ENCODE data around the gene PPP1R14B. TPM values are rescaled to one million over a fixed set of nuclear protein-coding genes. Genes with fewer than 3 reads are reported as not detected.

PPP1R14B gene
- total and polyA plus RNA-seq, 2 of the 13 experiments (the other 11 are each of a cell fraction or from before 2014, with no cell fraction given): 110 to 148 TPM

DNA sequence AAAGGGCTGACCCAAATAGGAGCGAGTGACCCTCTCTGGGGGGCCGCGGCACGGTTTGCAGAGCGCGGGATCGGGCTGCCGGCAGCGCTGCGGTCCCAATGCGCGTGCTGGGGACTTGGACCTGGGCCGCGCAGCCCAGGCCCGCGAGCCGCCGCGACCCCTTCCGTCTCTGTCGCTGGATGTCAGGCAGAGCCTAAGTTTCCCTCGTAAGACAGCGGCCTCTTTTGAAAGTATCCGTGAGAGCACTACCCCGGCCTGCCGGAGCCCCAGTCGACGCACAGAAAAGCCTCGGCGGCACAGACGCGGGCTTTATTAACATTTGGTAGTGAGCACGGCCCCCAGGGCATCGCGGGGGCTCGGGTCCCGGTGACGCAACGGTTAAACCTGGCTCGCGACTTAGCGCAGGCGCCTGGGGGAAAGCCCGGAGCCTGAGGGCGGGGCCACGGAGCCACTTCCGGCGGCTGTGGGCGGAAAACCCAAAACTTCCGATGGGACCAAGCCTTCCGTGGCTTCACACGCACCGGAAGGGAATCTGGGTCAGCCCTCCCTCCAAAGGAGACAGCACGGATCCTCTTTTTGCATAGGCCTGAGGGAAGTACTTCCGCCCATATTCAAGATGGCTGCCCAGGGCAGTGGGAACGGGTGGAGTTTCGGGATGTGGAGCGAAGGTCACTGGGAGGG lies 22.9 kb upstream of the PPP1R14B start (continued):
- TF ChIP-seq, protein P1, sequence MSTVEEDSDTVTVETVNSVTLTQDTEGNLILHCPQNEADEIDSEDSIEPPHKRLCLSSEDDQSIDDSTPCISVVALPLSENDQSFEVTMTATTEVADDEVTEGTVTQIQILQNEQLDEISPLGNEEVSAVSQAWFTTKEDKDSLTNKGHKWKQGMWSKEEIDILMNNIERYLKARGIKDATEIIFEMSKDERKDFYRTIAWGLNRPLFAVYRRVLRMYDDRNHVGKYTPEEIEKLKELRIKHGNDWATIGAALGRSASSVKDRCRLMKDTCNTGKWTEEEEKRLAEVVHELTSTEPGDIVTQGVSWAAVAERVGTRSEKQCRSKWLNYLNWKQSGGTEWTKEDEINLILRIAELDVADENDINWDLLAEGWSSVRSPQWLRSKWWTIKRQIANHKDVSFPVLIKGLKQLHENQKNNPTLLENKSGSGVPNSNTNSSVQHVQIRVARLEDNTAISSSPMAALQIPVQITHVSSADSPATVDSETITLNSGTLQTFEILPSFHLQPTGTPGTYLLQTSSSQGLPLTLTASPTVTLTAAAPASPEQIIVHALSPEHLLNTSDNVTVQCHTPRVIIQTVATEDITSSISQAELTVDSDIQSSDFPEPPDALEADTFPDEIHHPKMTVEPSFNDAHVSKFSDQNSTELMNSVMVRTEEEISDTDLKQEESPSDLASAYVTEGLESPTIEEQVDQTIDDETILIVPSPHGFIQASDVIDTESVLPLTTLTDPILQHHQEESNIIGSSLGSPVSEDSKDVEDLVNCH (CRISPR knock-in tag; IDR thresholded peaks at IDR 0.05): no peak
- TF ChIP-seq ZNF354B (CRISPR knock-in tag; IDR thresholded peaks at IDR 0.05) (no peak), ETV5 (CRISPR knock-in tag; IDR thresholded peaks at IDR 0.05; ENCODE audit: borderline replicate concordance) (peak; percentile 89), ZNF776 (CRISPR knock-in tag; IDR thresholded peaks at IDR 0.05) (no peak), ZNF501 (CRISPR knock-in tag; IDR thresholded peaks at IDR 0.05) (peak; percentile 97), SNAPC5 (CRISPR knock-in tag; IDR thresholded peaks at IDR 0.05; ENCODE audit: borderline replicate concordance) (peak; percentile 26; the same call in 1 of the 2 replicates), ZNF251 (CRISPR knock-in tag; IDR thresholded peaks at IDR 0.05) (no peak), STAG1 (CRISPR knock-in tag; IDR thresholded peaks at IDR 0.05) (no peak; the same call in 1 of the 2 replicates), MBD4 (IDR thresholded peaks at IDR 0.05; ENCODE audit: borderline replicate concordance, low read length) (no peak), SMC3 (IDR thresholded peaks at IDR 0.05; ENCODE audit: low read length) (no peak), IRF2 (CRISPR knock-in tag; IDR thresholded peaks at IDR 0.05) (peak; percentile 79; the same call in 1 of the 2 replicates), EP300 (IDR thresholded peaks at IDR 0.05; ENCODE audit: low read depth in 2 of 2, low read length in 2 of 2) (no peak; a peak in 2 of 4 replicates), EP300 (CRISPR knock-in tag; IDR thresholded peaks at IDR 0.05; ENCODE audit: borderline replicate concordance) (peak; percentile 37; the same call in 1 of the 2 replicates), NCOA2 (CRISPR knock-in tag; IDR thresholded peaks at IDR 0.05) (peak; percentile 53), FOXJ3 (CRISPR knock-in tag; IDR thresholded peaks at IDR 0.05; ENCODE audit: borderline replicate concordance) (peak; percentile 66; the same call in 1 of the 2 replicates), GTF2F1 (IDR thresholded peaks at IDR 0.05; ENCODE audit: low read length) (no peak), RCOR2 (CRISPR knock-in tag; IDR thresholded peaks at IDR 0.05) (no peak), ZNF280B (CRISPR knock-in tag; IDR thresholded peaks at IDR 0.05; ENCODE audit: borderline replicate concordance) (no peak; the same call in 1 of the 2 replicates), HNRNPLL (IDR thresholded peaks at IDR 0.05; ENCODE audit: low read depth, low read length, poor library complexity, severe bottlenecking) (peak; percentile 86), ZNF713 (CRISPR knock-in tag; IDR thresholded peaks at IDR 0.05) (no peak), SCMH1 (CRISPR knock-in tag; IDR thresholded peaks at IDR 0.05; ENCODE audit: borderline replicate concordance) (no peak)
- TF ChIP-seq, protein P2, sequence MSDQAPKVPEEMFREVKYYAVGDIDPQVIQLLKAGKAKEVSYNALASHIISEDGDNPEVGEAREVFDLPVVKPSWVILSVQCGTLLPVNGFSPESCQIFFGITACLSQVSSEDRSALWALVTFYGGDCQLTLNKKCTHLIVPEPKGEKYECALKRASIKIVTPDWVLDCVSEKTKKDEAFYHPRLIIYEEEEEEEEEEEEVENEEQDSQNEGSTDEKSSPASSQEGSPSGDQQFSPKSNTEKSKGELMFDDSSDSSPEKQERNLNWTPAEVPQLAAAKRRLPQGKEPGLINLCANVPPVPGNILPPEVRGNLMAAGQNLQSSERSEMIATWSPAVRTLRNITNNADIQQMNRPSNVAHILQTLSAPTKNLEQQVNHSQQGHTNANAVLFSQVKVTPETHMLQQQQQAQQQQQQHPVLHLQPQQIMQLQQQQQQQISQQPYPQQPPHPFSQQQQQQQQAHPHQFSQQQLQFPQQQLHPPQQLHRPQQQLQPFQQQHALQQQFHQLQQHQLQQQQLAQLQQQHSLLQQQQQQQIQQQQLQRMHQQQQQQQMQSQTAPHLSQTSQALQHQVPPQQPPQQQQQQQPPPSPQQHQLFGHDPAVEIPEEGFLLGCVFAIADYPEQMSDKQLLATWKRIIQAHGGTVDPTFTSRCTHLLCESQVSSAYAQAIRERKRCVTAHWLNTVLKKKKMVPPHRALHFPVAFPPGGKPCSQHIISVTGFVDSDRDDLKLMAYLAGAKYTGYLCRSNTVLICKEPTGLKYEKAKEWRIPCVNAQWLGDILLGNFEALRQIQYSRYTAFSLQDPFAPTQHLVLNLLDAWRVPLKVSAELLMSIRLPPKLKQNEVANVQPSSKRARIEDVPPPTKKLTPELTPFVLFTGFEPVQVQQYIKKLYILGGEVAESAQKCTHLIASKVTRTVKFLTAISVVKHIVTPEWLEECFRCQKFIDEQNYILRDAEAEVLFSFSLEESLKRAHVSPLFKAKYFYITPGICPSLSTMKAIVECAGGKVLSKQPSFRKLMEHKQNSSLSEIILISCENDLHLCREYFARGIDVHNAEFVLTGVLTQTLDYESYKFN (CRISPR knock-in tag; conservative IDR thresholded peaks at IDR 0.05): 0 out of 2 replicates have a peak, but pooled peaks have one; percentile 38

All from HepG2 (cell line).